HG02642 (cell line): ENCODE results near the gene SLIT3.

Experiments used
- ATAC-seq: cut with Tn5 transposase; IDR thresholded peaks from one replicate; pipeline ENCODE4 v1.9.1; 2021; ENCODE audit warnings: mild to moderate bottlenecking; ENCODE audit not compliant: unreplicated experiment, poor library complexity

Gene SLIT3

GRCh38 chr5:168798065-168799023 lies 502.6 kb downstream of the SLIT3 start:
- no peak for ATAC-seq

- ATAC-seq = no peak
These were observed 504.1 kb downstream of the SLIT3 start for GRCh38 chr5:168796593-168797580.

- no peak for ATAC-seq
These were observed 504.9 kb downstream of the SLIT3 start for GRCh38 chr5:168796000-168796399.

- no peak for ATAC-seq
These were observed 506.8 kb downstream of the SLIT3 start for GRCh38 chr5:168793841-168794837.

- no peak for ATAC-seq
These were observed 508.3 kb downstream of the SLIT3 start for GRCh38 chr5:168792678-168793077.

GRCh38 chr5:168790671-168791250 lies 510.2 kb downstream of the SLIT3 start:
- no peak for ATAC-seq

- ATAC-seq = no peak
These were observed 510.8 kb downstream of the SLIT3 start for GRCh38 chr5:168790002-168790635.

- ATAC-seq = no peak
These were observed 512.2 kb downstream of the SLIT3 start for GRCh38 chr5:168788786-168789185.

GRCh38 chr5:168788107-168788506 lies 512.8 kb downstream of the SLIT3 start:
- ATAC-seq = no peak

GRCh38 chr5:168786147-168786546 lies 514.8 kb downstream of the SLIT3 start:
- no peak for ATAC-seq

- ATAC-seq = no peak
These were observed 516.5 kb downstream of the SLIT3 start for GRCh38 chr5:168784454-168784853.

GRCh38 chr5:168781941-168782571 lies 518.9 kb downstream of the SLIT3 start:
- no peak for ATAC-seq

- ATAC-seq = no peak
These were observed 520.1 kb downstream of the SLIT3 start for GRCh38 chr5:168780888-168781287.

GRCh38 chr5:168779333-168779732 lies 521.6 kb downstream of the SLIT3 start:
- no peak for ATAC-seq

- ATAC-seq = no peak
These were observed 522.4 kb downstream of the SLIT3 start for GRCh38 chr5:168778536-168778935.

GRCh38 chr5:168777651-168778050 lies 523.3 kb downstream of the SLIT3 start:
- no peak for ATAC-seq

GRCh38 chr5:168776070-168776469 lies 524.9 kb downstream of the SLIT3 start:
- ATAC-seq = no peak

GRCh38 chr5:168773226-168773625 lies 527.7 kb downstream of the SLIT3 start:
- no peak for ATAC-seq
